Gastroesophageal sphincter (tissue), 4 donors: Measurements from ENCODE around the gene DHRSX. TPM values are rescaled to one million over a fixed set of nuclear protein-coding genes. Genes with fewer than 3 reads are reported as not detected.

ENCODE experiments used
- ATAC-seq: fragments of 150-250 bp; one replicate; pipeline ENCODE4 v1.9.1; 2016; ENCODE audit warnings: mild to moderate bottlenecking, moderate library complexity
- H3K27ac ChIP-seq, 4 donors: fragments of 200-600 bp; sonication (generic) in 3 of 4; 1 replicate in 3 of 4; 2 replicates in 1 of 4; pipeline ENCODE4 v1.5.1; 2016 to 2019
- H3K27me3 ChIP-seq: fragments of 200-600 bp; sonication (generic); one replicate; pipeline ENCODE4 v1.5.1; 2019
- H3K36me3 ChIP-seq, 2 donors: fragments of 200-600 bp; sonication (generic); one replicate each; pipeline ENCODE4 v1.5.1; 2019; ENCODE audit warnings: control low read depth in 1 of 2
- H3K4me1 ChIP-seq, 3 donors: fragments of 200-600 bp; sonication (generic); 1 replicate in 2 of 3; 2 replicates in 1 of 3; pipeline ENCODE4 v1.5.1; 2016 to 2019; ENCODE audit warnings: control low read depth in 2 of 3
- H3K4me3 ChIP-seq, 2 donors: fragments of 200-600 bp; sonication (generic); one replicate each; pipeline ENCODE4 v1.5.1; 2019; ENCODE audit warnings: mild to moderate bottlenecking in 1 of 2, moderate library complexity in 1 of 2
- H3K9me3 ChIP-seq, 3 donors: fragments of 200-600 bp; sonication (generic); one replicate each; pipeline ENCODE4 v1.5.1; 2017 to 2019; ENCODE audit warnings: control low read depth in 2 of 3
- CTCF ChIP-seq, 4 experiments: fragments of 200-600 bp in 2 of 4; fragments of 450-650 bp in 2 of 4; sonication (generic) in 1 of 4; IDR thresholded peaks; one replicate each; pipeline ENCODE4 v1.5.1; 2017 to 2019; ENCODE audit warnings: antibody characterized with exemption in 4 of 4, mild to moderate bottlenecking in 2 of 4, moderate library complexity in 2 of 4
- EP300 ChIP-seq: sonication (generic); formaldehyde crosslinking; IDR thresholded peaks from one replicate; pipeline ENCODE4 v1.6.1; 2017; ENCODE audit warnings: antibody characterized with exemption, mild to moderate bottlenecking
- POLR2A ChIP-seq, 2 donors: fragments of 450-650 bp; IDR thresholded peaks; one replicate each; pipeline ENCODE4 v1.6.1; 2017; ENCODE audit warnings: antibody characterized with exemption in 2 of 2, mild to moderate bottlenecking in 2 of 2, moderate library complexity in 1 of 2
- POLR2AphosphoS5 ChIP-seq: sonication (generic); formaldehyde crosslinking; IDR thresholded peaks from one replicate; pipeline ENCODE4 v1.6.1; 2017; ENCODE audit warnings: antibody characterized with exemption
- WGBS, 2 donors: methylation state at CpG; one replicate each; pipeline ENCODE4 v1.1.5; 2018; ENCODE audit warnings: low coverage in 1 of 2; 5-methylcytosine and 5-hydroxymethylcytosine counted together
- total RNA-seq, 4 donors: library from RNA; depleted of rRNA; stranded (reverse); fragments of >200 nt; gene quantifications; one replicate each; pipeline ENCODE4 v1.1.0, GENCODE V29; 2016

DHRSX gene
- total RNA-seq, 4 donors from 2014 or later, result 16.8 to 26.3 (median 21.1) TPM

GRCh38 chrX:2504706-2505332 lies 4.0 kb upstream of the DHRSX start:
- Histone ChIP-seq H3K27ac (no peak overlapping the region), H3K4me1 (peaks cover 0 to 10% (median 0%) of the 10 kb centered on the region in 3 donors), H3K4me3 (no peak overlapping the region), H3K36me3 (no peaks in the 10 kb centered on the region), H3K9me3 (no peaks in the 10 kb centered on the region), H3K27me3 (no peaks in the 10 kb centered on the region)
- no peak for ATAC-seq
- 57 to 67% methylated on average over 4 to 5 of the region's 7 CpGs for WGBS, 2 donors
- TF ChIP-seq POLR2A (IDR thresholded peaks at IDR 0.05), result no peak
- TF ChIP-seq CTCF (IDR thresholded peaks at IDR 0.05), result no peak
- no peak for TF ChIP-seq EP300
- no peak for TF ChIP-seq POLR2AphosphoS5

GRCh38 chrX:2503591-2504500 lies 3.1 kb upstream of the DHRSX start:
- no peak for ATAC-seq
- WGBS, 2 donors, result 78 to 94% methylated on average over 3 of the region's 13 CpGs

DNA sequence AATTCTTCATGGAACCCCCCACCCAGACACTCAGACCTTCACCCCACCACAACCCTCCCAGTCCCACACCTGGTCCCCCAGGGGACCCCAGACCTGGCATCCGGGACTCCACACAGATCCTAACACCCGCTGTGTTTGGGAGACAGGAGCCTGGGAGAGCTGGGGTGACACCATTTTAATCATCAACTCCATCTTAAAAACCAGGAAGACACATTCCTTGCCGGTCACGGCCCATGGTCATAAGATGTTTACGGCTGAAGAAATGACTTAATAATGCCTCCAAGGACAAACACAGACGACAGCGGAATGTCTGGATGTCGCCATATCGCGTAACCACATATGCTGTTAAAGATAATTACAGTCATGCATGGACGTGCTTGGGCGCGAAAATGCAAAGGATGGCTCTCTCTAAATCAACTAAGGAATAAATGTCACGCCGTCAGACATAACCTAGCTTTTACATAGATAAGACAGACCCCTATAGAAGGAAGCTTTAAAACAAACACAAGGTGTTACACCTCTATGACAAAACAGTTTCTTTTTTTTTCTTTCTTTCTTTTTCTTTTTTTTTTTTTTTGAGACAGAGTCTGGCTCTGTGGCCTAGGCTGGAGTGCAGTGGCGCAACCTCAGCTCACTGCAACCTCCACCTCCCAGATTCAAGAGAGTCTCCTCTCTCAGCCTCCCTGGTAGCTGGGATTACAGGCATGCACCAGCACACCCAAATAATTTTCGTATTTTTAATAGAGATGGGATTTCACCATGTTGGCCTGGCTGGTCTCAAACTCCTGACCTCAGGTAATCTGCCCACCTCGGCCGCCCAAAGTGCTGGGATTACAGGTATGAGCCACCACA lies 2.1 kb upstream of the DHRSX start:
- H3K36me3 ChIP-seq, result no peaks in the 10 kb centered on the region
- 61 to 85% methylated on average over 8 to 17 of the region's 19 CpGs for WGBS, 2 donors
- no peaks in the 10 kb centered on the region for H3K27me3 ChIP-seq
- H3K27ac ChIP-seq, result no peak overlapping the region
- no peak for TF ChIP-seq EP300
- no peak for TF ChIP-seq CTCF (IDR thresholded peaks at IDR 0.05)
- no peak for TF ChIP-seq POLR2A (IDR thresholded peaks at IDR 0.05)
- no peak for TF ChIP-seq POLR2AphosphoS5
- ATAC-seq, result no peak
- no peaks in the 10 kb centered on the region for H3K9me3 ChIP-seq
- no peak overlapping the region for H3K4me3 ChIP-seq
- H3K4me1 ChIP-seq, result peaks cover 7 to 29% (median 10%) of the 10 kb centered on the region in 3 donors

More at GRCh38 chrX:2503591-2504500, 3.1 kb upstream of the DHRSX start:
- H3K4me3 ChIP-seq, result no peak overlapping the region
- H3K36me3 ChIP-seq, result no peaks in the 10 kb centered on the region
- H3K27ac ChIP-seq, result no peak overlapping the region
- no peaks in the 10 kb centered on the region for H3K9me3 ChIP-seq
- peaks cover 3 to 19% (median 6%) of the 10 kb centered on the region in 3 donors for H3K4me1 ChIP-seq
- H3K27me3 ChIP-seq, result no peaks in the 10 kb centered on the region
- no peak for TF ChIP-seq EP300
- no peak for TF ChIP-seq POLR2A (IDR thresholded peaks at IDR 0.05)
- TF ChIP-seq CTCF (IDR thresholded peaks at IDR 0.05), result no peak
- TF ChIP-seq POLR2AphosphoS5, result no peak

DNA sequence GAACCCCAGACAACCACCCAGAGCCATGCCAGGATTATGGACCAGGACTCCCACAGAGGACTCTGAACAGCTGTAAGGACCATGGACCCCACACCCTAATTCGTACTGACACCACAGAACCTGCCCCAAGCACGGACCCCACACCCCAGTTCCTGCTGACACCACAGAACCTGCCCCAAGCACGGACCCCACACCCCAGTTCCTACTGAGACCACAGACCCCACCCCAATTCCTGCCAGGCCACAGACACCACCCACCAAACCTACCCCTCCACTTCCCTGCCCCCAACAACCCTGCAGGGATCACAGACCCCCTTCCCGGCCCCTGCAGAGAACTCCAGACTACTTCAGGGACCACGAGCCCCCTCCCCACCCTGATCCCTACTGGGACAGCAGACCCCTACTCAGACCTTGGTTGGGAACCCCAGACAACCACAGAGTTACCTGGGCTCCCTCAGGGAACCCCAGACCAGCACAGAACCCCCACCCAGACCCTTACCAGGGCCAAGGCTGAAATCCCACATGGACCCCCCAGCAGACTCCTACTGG lies 1.4 kb upstream of the DHRSX start:
- H3K9me3 ChIP-seq, result no peaks in the 10 kb centered on the region
- WGBS, 2 donors, result no CpG with 5 or more reads among the region's 5 CpGs
- ATAC-seq, result no peak
- H3K36me3 ChIP-seq, result no peaks in the 10 kb centered on the region
- no peak for TF ChIP-seq POLR2AphosphoS5
- TF ChIP-seq EP300, result no peak
- no peak for TF ChIP-seq CTCF (IDR thresholded peaks at IDR 0.05)
- TF ChIP-seq POLR2A (IDR thresholded peaks at IDR 0.05), result no peak
- no peak overlapping the region for H3K27ac ChIP-seq
- peaks cover 7 to 36% (median 11%) of the 10 kb centered on the region in 3 donors for H3K4me1 ChIP-seq
- no peaks in the 10 kb centered on the region for H3K27me3 ChIP-seq
- no peak overlapping the region for H3K4me3 ChIP-seq
